Activated naive CD4-positive, alpha-beta T cell (primary cell): ENCODE results near the gene SLC16A8.

Source experiments
- DNase-seq, 4 experiments: peaks; one replicate each; lab custom pipeline; 2025; lab: John Stamatoyannopoulos, UW

The SLC16A8 gene

GRCh38 chr22:38028344-38029130, 55.4 kb downstream of the SLC16A8 start:
- DNase-seq = no peak
